ENCODE results near the gene NFIA.

The NFIA gene

GRCh38 chr1:61326713-61327112 is 244.4 kb downstream of the NFIA start:
- DNase-seq = no peak

- DNase-seq = no peak
These were observed 245.1 kb downstream of the NFIA start for GRCh38 chr1:61327436-61327835.

- DNase-seq = no peak
These were observed 247.2 kb downstream of the NFIA start for GRCh38 chr1:61329556-61329955.

- DNase-seq = no peak
These were observed 247.7 kb downstream of the NFIA start for GRCh38 chr1:61330018-61330417.

- no peak for DNase-seq
These were observed 248.2 kb downstream of the NFIA start for GRCh38 chr1:61330571-61330970.

- no peak for DNase-seq
These were observed 249.9 kb downstream of the NFIA start for GRCh38 chr1:61332196-61332753.

GRCh38 chr1:61332796-61333195 is 250.4 kb downstream of the NFIA start:
- DNase-seq = no peak

- peak in 13 of 56 donors; percentile 2 to 59 (median 9) for DNase-seq
These were observed 252.6 kb downstream of the NFIA start for GRCh38 chr1:61334718-61335589.

- DNase-seq = no peak
These were observed 254.7 kb downstream of the NFIA start for GRCh38 chr1:61337037-61337436.

- DNase-seq = peak in 1 of 56 donors; percentile 41
These were observed 255.1 kb downstream of the NFIA start for GRCh38 chr1:61337441-61337951.

GRCh38 chr1:61337981-61338848 is 255.9 kb downstream of the NFIA start:
- peak in 54 of 56 donors; percentile 10 to 90 (median 66) for DNase-seq

GRCh38 chr1:61338899-61339298 is 256.5 kb downstream of the NFIA start:
- no peak for DNase-seq

GRCh38 chr1:61341426-61341825 is 259.1 kb downstream of the NFIA start:
- DNase-seq = no peak

- peak in 2 of 56 donors; percentile 4 to 8 for DNase-seq
These were observed 261.5 kb downstream of the NFIA start for GRCh38 chr1:61343734-61344420.

GRCh38 chr1:61344696-61345095 is 262.3 kb downstream of the NFIA start:
- no peak for DNase-seq

- no peak for DNase-seq
These were observed 265.8 kb downstream of the NFIA start for GRCh38 chr1:61348025-61348665.

- no peak for DNase-seq
These were observed 270.6 kb downstream of the NFIA start for GRCh38 chr1:61352845-61353435.

- DNase-seq = no peak
These were observed 271.5 kb downstream of the NFIA start for GRCh38 chr1:61353797-61354406.

GRCh38 chr1:61356016-61356415 is 273.7 kb downstream of the NFIA start:
- DNase-seq = no peak

GRCh38 chr1:61356995-61357394 is 274.6 kb downstream of the NFIA start:
- DNase-seq = no peak

Data from nucleus accumbens (tissue), 56 donors.